Fibroblast of lung (primary cell): ENCODE measurements around the gene ANKS1B. TPM values are rescaled to one million over a fixed set of nuclear protein-coding genes. Genes with fewer than 3 reads are reported as not detected.

Experiments used
- DNase-seq, 2 donors: peaks; one replicate each; pipeline versions ENCODE4 v3.0.0 to v3.0.0-alpha.2; 2010; ENCODE audit warnings: low read depth in 2 of 2
- H2AFZ ChIP-seq: 2 replicates; pipeline ENCODE4 v1.5.1; 2012; ENCODE audit warnings: low read length, control low read depth, inconsistent platforms
- H3K27ac ChIP-seq: 2 replicates; pipeline ENCODE4 v1.5.1; 2011; ENCODE audit warnings: low read length, control low read depth; ENCODE audit not compliant: insufficient read depth
- H3K27me3 ChIP-seq: 2 replicates; pipeline ENCODE4 v1.5.1; 2011; ENCODE audit warnings: mild to moderate bottlenecking, low read length; ENCODE audit not compliant: control insufficient read depth, insufficient read depth
- H3K36me3 ChIP-seq: 2 replicates; pipeline ENCODE4 v1.5.1; 2011; ENCODE audit warnings: low read length; ENCODE audit not compliant: control insufficient read depth, insufficient read depth
- H3K4me1 ChIP-seq: 2 replicates; pipeline ENCODE4 v1.5.1; 2011; ENCODE audit warnings: low read length; ENCODE audit not compliant: control insufficient read depth, insufficient read depth; ENCODE audit errors: extremely low read depth
- H3K4me2 ChIP-seq: 2 replicates; pipeline ENCODE4 v1.5.1; 2011; ENCODE audit warnings: low read length, control low read depth; ENCODE audit not compliant: insufficient read depth; ENCODE audit errors: extremely low read depth
- H3K4me3 ChIP-seq, 4 experiments: fragments of 200-600 bp in 1 of 4; sonication (generic) in 1 of 4; replicated peaks in 1 of 4; 2 replicates each; pipeline ENCODE4 v1.5.1; 2011 to 2016; ENCODE audit warnings: low read length in 4 of 4, low read depth in 3 of 4, mild to moderate bottlenecking in 3 of 4, control low read depth in 2 of 4, inconsistent platforms in 1 of 4, mixed read lengths in 1 of 4; ENCODE audit not compliant: insufficient read depth in 1 of 4; ENCODE audit errors: control extremely low read depth in 1 of 4
- H3K79me2 ChIP-seq: 2 replicates; pipeline ENCODE4 v1.5.1; 2012; ENCODE audit warnings: mild to moderate bottlenecking, low read length, inconsistent platforms; ENCODE audit not compliant: control insufficient read depth, insufficient read depth
- H3K9ac ChIP-seq: 2 replicates; pipeline ENCODE4 v1.5.1; 2011; ENCODE audit warnings: mild to moderate bottlenecking, low read length, control low read depth; ENCODE audit not compliant: insufficient read depth
- H3K9me3 ChIP-seq: 2 replicates; pipeline ENCODE4 v1.5.1; 2012; ENCODE audit warnings: low read depth, low read length; ENCODE audit not compliant: control insufficient read depth, insufficient read depth
- H4K20me1 ChIP-seq: 2 replicates; pipeline ENCODE4 v1.5.1; 2011; ENCODE audit warnings: low read length; ENCODE audit not compliant: control insufficient read depth, insufficient read depth; ENCODE audit errors: extremely low read depth
- CTCF ChIP-seq, 2 donors: IDR thresholded peaks in 1 of 2; conservative IDR thresholded peaks in 1 of 2; 1 replicate in 1 of 2; 2 replicates in 1 of 2; pipeline ENCODE4 v1.5.1; 2011 to 2012; ENCODE audit warnings: low read length in 2 of 2, control low read depth in 1 of 2, inconsistent platforms in 1 of 2, low read depth in 1 of 2, mild to moderate bottlenecking in 1 of 2
- EZH2 ChIP-seq: IDR thresholded peaks from 2 replicates; pipeline ENCODE4 v1.5.1; 2012; ENCODE audit warnings: low read length, control low read depth, mild to moderate bottlenecking; ENCODE audit errors: missing control alignments
- polyA plus RNA-seq, 2 donors: library from polyadenylated mRNA; depleted of rRNA in 1 of 2; stranded (reverse) in 1 of 2; unstranded in 1 of 2; fragments of >200 nt; gene quantifications; 2 replicates each; pipeline ENCODE4 v1.2.1, GENCODE V29; 2011 to 2012; ENCODE audit warnings: missing spikeins in 1 of 2
- total RNA-seq: library from RNA; depleted of rRNA; stranded (reverse); fragments of >200 nt; gene quantifications from 2 replicates; pipeline ENCODE4 v1.2.1, GENCODE V29; 2014

The ANKS1B gene
- total and polyA plus RNA-seq, 2 donors (not counting 1 experiment from before 2014, with no cell fraction given), result 0.11 to 0.83 TPM

GRCh38 chr12:99833397-99833796 is 151.3 kb downstream of the ANKS1B start:
- H2AFZ ChIP-seq, result no peak overlapping the region
- H3K27me3 ChIP-seq, result no peaks in the 10 kb centered on the region
- no peaks in the 10 kb centered on the region for H4K20me1 ChIP-seq
- no peaks in the 10 kb centered on the region for H3K9me3 ChIP-seq
- H3K36me3 ChIP-seq, result no peaks in the 10 kb centered on the region
- no peak for DNase-seq
- no peak overlapping the region for H3K4me3 ChIP-seq
- no peak overlapping the region for H3K27ac ChIP-seq
- no peaks in the 10 kb centered on the region for H3K4me1 ChIP-seq
- no peaks in the 10 kb centered on the region for H3K79me2 ChIP-seq
- H3K9ac ChIP-seq, result no peak overlapping the region
- no peak overlapping the region for H3K4me2 ChIP-seq
- TF ChIP-seq CTCF (conservative IDR thresholded peaks at IDR 0.05 in 1 of 2, IDR thresholded peaks at IDR 0.05 in 1 of 2; ENCODE audit: low read depth in 1 of 2, low read length in 2 of 2) (no peak), EZH2 (no peak)

GRCh38 chr12:99824900-99825542 is 159.7 kb downstream of the ANKS1B start:
- Histone ChIP-seq H3K4me2 (no peak overlapping the region), H3K36me3 (no peaks in the 10 kb centered on the region), H3K9me3 (no peaks in the 10 kb centered on the region), H4K20me1 (no peaks in the 10 kb centered on the region), H3K27ac (no peak overlapping the region), H3K79me2 (no peaks in the 10 kb centered on the region), H3K4me3 (no peak overlapping the region), H3K9ac (no peak overlapping the region), H3K4me1 (no peaks in the 10 kb centered on the region), H3K27me3 (no peaks in the 10 kb centered on the region), H2AFZ (no peak overlapping the region)
- DNase-seq, result no peak
- TF ChIP-seq EZH2, result no peak
- no peak for TF ChIP-seq CTCF (conservative IDR thresholded peaks at IDR 0.05 in 1 of 2, IDR thresholded peaks at IDR 0.05 in 1 of 2; ENCODE audit: low read depth in 1 of 2, low read length in 2 of 2)

- DNase-seq, result no peak
- no peak for TF ChIP-seq CTCF (conservative IDR thresholded peaks at IDR 0.05 in 1 of 2, IDR thresholded peaks at IDR 0.05 in 1 of 2; ENCODE audit: low read depth in 1 of 2, low read length in 2 of 2)
- no peak for TF ChIP-seq EZH2
- H3K4me1 ChIP-seq, result no peaks in the 10 kb centered on the region
- no peak overlapping the region for H3K4me3 ChIP-seq
- no peak overlapping the region for H3K4me2 ChIP-seq
- H4K20me1 ChIP-seq, result no peaks in the 10 kb centered on the region
- no peak overlapping the region for H3K9ac ChIP-seq
- no peak overlapping the region for H3K27ac ChIP-seq
- no peak overlapping the region for H2AFZ ChIP-seq
- H3K36me3 ChIP-seq, result no peaks in the 10 kb centered on the region
- no peaks in the 10 kb centered on the region for H3K9me3 ChIP-seq
- no peaks in the 10 kb centered on the region for H3K79me2 ChIP-seq
- no peaks in the 10 kb centered on the region for H3K27me3 ChIP-seq
Measured at GRCh38 chr12:99822273-99822672, 162.5 kb downstream of the ANKS1B start.
